HG03460 (cell line): Measurements from ENCODE around the gene RGP1.

ENCODE experiments used
- ATAC-seq: cut with Tn5 transposase; IDR thresholded peaks from one replicate; pipeline ENCODE4 v1.9.1; 2021; ENCODE audit not compliant: unreplicated experiment

RGP1 gene

DNA sequence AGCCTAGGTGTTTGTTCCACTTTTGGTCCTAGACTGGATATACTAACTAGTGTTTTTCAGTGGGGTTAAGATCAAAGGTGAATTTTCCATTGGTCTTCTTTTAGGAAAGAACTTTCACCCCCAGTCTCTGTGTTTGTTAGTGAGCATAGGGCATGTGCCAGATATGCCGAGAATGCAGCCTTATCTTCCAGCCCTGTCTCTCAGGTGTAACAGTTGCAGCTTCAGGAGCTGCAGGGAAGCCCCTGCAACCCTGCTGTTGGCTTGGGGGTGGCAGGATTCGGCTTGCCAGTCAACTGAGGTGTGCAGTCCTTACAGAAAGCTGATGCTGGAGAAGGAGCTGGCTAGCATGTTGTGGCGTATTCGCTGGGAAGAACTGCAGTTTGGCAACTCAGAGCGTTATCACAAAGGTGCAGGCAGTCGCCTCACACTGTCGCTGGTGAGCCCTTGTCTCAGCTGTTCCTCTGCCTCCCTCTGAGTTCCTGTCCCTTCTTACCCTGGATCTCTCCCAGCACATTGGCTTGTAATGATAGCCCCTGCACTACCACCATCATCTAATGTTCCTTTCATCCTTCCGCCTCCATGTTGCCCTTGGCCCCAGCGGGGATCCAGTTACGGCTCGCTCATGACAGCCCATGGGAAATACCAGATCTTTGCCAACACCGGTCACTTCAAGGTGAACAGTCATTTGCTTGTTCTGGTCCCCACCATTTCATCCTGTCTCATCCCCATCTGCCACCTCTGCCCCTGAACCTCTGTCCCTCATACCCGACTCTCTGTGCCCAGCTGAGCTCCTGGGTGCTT, 52.4 kb downstream of the RGP1 start:
- ATAC-seq = no peak

DNA sequence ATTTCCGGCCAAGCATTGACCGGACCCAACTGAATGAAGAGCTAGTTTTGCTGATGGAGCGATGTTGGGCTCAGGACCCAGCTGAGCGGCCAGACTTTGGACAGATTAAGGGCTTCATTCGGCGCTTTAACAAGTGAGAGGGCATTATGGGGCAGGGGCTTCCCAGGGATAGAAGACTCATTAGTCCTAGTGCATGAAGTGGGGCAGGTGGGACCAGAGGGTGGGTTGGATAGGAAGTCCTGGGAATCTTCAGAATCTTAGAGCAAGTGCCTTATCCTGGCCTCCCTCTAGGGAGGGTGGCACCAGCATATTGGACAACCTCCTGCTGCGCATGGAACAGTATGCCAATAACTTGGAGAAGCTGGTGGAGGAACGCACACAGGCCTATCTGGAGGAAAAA, 57.0 kb downstream of the RGP1 start:
- no peak for ATAC-seq
